ENCODE measurements around the gene GUCD1.

GUCD1 gene

DNA sequence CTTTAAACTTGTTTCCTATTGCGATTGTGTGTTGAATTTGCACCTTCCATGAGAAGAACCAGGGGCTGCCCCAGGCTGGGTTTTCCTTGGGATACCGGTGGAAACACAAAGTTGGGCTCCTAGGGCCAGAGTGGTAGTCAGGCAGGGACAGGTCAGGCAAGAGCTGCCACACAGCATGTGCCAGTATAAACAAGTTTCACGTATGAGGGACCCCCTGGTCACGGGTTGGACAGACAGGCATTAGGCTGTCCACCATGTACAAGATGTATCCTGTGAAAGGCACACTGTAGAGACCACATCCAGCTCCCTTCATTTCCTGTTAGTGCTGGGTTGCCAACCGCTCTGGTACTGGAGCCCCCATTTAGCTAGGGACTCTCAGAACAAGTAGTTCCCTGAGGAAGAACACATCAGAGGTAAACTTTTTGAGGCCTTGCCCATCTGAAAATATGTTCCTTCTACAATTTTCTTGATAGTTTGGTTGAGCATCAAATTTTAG is 51.0 kb downstream of the GUCD1 start:
- no peak for DNase-seq (ENCODE audit: low read depth in 2 of 2)

DNA sequence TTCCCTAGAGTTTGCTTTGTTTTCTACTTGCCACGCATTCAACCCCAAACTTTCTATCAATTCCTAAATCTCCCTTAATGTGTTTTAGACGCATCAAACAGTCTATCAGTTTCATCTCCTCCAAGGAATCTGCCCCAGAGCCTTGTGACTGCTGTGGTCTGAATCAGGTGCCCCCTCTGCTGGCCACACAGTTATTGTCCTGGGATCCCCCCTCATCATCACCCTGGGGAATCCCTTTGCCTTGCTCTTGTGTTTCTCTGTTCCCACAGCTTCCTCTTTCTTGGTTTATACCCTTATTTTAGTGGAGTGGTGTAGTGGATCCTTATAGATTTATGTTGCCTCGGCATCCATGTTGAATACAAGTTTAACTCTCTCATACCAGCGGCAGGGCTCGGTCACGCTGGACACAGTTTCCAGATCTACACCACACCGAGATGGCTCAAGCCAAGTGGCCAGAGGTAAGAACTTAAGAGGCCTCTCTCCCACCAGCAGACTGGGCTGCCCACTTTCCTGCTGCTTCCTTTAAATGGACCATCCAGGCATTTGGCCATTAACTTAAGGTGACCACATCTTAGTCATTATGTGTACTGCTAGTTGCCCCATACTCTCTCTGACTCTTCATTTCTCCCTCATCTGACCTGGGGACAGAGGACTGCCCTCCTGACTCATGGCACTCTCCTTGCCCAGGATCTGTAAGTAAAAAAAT is 51.6 kb downstream of the GUCD1 start:
- peak; percentile 46 to 49 for DNase-seq (ENCODE audit: low read depth in 2 of 2)

DNA sequence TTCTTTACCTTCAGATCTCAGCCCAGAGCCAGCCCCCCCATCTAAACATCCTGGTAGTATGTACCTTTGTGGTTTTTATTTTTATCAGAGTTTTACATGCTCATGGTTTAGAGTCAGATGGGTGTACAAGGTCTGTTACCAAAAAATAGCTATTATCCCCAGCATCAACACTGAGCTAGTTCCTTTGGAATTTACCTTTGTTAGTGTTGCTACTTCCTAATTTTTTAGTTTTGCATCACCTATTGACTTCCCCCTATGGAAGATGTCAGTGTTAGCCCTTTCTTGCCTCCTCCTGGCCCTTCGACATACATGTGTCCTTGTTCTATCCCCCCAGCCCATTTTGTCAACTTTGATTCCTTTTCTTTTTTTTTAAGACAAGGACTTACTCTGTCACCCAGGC is 52.4 kb downstream of the GUCD1 start:
- no peak for DNase-seq (ENCODE audit: low read depth in 2 of 2)

DNA sequence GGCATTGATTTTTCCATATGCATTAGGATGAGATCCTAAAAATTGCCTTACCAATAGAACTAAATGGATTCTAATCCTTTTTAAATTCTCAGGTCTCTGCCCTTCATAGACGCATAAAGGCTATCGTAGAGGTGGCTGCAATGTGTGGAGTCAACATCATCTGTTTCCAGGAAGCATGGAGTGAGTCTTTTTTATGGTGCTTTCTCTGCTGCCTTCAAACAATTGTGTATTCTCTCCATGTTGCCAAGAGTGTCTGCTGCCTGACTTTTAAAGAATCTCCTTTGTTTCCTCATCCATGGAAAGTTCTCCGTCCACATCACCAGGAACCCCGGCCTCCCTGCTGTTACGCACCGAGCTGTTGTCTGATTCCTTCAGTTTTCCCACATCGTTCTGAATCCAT is 52.9 kb downstream of the GUCD1 start:
- DNase-seq (ENCODE audit: low read depth in 2 of 2) = no peak

DNA sequence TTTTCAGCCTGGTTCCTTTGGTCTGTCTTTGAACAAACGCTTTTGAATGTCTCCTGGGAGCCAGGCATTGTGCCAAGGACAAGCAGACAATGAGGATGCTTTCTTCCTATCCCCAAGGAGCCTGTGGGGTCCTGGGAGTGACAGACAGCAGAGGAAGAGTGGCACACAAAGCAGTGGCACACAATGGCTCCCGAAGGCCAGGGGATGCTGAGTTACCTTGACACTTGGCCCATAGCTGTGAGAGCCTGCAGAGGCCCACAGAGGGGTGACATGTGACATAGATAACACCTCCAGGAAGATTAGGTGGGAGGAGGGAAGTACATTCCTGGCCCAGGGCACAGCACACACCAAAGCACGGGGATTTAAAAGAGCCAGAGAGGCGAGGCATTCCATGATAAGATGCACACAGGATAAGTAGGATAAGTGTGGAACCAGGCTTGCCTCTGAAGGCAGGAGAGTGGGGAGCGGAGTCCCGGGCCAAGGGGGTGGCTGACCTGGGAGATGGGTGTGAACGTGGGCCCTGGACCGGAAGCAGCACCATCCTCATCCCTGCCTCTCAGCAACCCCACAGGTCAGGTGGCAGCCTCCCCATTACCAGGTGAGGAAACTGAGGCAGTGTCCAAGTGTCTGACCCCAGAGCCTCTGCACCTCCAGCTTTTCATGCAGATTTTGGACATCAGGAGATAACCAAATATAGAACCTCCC is 53.5 kb downstream of the GUCD1 start:
- no peak for DNase-seq (ENCODE audit: low read depth in 2 of 2)

DNA sequence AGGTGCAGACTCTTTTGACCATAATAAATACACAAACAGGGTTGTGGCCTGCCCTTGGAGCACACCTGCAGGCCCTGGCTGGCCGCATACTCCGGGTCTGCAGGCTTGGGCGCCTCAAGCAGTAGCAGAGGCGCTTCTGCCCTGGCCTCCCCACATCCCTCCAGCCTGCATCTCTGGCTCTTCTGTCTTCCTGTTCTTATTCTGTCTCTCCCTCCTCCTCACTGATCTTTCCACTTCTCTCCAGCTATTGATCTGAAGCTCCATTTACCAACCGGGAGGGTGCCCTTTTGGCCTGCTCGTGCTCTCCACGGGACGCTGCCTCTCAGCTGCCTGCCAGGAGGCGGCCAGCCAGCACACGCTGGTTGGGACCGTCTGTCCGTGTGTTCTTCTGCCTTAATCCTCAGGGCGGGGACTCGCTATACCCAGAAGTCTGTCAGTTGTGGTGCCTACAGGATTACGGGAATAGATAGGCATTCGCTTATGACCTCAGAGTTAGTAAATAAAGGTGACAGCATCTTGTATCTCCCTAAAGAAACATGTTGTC is 54.6 kb downstream of the GUCD1 start:
- no peak for DNase-seq (ENCODE audit: low read depth in 2 of 2)

DNA sequence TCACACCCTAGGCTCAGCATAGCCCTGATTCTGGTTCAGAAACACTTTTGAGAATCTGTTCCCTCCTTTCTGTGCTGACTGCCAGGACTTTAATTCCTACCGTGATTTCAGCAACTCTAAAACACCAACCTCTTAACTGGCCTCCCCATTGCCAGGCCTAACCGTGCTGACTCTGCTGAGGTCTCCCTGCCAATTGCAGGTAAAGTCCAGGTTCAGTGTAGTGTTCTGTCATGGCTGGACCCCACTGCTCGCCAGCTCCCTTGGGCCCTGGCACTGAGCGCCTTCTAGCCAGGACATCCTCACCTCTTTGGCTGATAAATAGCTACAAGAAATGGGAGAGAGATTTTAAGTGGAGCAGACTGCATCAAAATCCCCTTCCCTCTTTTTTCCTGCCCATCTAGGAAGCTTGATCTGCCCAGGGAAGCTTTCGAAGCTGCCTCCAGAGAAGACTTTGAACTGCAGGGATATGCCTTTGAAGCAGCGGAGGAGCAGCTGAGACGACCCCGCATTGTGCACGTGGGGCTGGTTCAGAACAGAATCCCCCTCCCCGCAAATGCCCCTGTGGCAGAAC is 55.1 kb downstream of the GUCD1 start:
- no peak for DNase-seq (ENCODE audit: low read depth in 2 of 2)

DNA sequence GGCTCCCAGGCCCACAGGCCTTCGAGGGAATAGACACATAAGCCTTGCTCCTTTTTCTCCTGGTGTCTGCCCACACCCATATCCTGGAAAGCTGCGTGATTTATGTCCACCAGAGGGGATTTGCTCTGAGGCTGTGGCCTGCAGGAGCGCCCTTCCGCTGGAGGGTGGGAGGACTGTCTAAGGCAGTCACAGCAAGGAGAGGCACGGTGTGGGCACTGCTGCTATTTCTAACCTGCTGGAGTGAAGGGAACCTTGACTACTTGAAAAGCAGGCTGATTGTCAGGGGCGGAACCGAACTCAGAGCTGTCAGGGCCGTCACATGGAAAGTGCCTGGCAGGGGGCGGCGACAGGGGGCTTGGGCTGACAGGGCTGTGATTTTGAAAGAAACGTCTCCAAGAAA is 56.1 kb downstream of the GUCD1 start:
- DNase-seq (ENCODE audit: low read depth in 2 of 2) = no peak

DNA sequence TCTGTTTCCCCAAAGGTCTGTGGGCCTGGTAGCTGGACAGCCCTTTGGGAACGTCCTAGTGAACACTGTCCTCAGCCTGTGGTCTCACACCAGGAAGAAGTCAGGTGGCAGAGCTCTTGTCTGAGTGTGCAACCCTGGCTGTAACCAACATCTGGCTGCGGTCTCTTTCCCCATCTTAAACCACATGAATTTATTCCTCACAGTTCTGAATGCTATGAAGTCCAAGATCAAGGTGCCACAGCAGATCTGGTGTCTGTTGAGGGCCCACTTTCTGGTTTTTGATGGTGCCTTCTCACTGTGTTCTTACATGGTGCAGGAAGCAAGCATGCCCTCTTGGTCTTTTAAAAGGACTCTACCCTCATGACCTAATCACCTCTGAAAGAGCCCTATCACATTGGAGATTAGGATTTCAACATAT is 57.1 kb downstream of the GUCD1 start:
- DNase-seq (ENCODE audit: low read depth in 2 of 2) = no peak

DNA sequence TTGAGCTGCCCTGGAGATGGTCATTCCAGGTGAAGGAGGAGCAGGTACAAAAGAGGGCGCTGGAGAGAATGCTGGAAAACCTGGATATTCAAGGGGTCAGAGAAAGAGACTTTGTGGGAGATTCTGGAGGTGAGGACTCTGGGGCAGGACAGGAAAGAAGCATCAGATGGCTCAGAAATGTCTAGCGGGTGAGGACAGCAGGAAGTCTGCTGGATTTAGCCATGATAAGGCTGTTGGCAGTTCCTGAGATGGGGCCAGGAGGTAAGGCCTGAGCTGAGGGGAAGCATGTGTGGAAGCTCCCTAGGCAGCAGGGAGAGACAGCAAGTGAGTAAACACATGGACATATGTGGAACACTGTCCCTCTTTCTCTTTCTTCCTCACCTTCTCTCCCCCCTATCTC is 58.3 kb downstream of the GUCD1 start:
- no peak for DNase-seq (ENCODE audit: low read depth in 2 of 2)

DNA sequence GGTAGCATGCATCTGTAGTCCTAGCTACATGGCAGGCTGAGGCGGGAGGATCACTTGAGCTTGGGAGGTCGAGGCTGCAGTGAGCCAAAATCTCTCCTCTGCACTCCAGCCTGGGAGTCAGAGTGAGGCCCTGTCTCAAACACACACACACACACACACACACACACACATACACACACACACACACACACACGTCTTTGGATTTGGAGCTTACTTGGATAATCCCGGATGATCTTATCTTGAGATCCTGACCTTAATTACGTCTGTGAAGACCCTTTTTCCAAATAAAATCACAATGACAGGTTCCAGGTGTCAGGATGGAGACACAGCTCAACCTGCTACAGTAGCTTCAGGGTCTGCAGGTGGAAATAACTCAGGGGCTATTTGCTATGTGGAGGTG is 58.7 kb downstream of the GUCD1 start:
- DNase-seq (ENCODE audit: low read depth in 2 of 2) = no peak

DNA sequence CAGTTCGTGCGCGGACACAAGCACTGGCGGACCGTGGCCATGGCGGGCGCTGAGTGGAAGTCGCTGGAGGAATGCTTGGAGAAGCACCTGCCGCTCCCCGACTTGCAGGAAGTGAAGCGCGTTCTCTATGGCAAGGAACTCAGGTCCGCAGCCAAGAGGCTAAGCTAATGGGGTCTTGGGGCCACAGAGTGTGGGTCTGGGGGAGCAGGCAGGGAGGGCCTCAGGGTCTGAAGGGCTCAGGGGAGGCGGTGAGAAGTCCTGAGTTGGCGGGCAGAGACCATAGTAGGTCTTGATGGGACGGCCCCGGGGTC is 59.6 kb downstream of the GUCD1 start:
- DNase-seq (ENCODE audit: low read depth in 2 of 2) = no peak

DNA sequence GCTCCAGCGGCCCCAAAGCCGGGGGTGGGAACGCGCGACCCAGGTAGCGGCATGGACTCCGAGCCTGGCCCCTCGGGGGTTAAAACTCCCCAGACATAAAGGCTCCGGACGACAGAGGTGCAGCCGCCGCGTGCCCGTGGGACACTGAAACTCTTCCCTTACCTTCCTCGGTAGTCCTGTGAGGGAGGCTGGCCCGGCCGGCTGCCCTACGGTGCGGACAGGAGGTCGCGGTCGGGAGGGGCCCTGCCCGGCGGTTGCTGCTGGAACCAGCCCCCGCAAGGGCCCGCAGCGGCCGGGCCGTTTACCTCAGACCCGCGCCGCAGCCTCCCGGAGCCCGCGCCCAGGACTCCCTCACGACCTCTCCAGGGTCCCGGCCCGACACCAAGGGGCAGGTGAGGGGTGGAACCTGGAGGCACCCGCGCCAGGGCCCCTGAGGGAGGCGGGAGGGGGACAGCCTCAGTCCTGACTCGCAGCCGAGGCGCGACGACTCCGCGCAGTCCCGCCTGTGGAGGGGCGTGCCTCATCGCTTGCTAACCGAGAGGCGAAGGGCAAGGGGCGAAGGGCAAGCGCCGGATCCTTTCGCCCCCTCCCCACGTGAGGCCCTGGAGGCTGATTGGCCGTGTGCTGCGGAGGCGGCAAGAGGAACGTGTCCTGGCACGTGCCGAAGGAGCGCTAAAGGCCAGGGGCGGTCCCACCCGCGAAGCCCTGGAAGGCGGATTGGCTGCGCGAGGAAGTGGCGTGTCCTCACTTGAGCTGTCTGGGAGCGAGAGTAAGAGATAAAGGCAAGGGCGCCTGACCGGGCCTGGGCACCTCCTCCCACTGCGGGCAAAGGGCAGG is 60.2 kb downstream of the GUCD1 start, which contains the start of gene UPB1:
UPB1 (plus strand) TSS at position 805 of the 837 bp plus-strand sequence. CDS start 72 bp downstream, outside the sequence.
- DNase-seq (ENCODE audit: low read depth in 2 of 2) = no peak

DNA sequence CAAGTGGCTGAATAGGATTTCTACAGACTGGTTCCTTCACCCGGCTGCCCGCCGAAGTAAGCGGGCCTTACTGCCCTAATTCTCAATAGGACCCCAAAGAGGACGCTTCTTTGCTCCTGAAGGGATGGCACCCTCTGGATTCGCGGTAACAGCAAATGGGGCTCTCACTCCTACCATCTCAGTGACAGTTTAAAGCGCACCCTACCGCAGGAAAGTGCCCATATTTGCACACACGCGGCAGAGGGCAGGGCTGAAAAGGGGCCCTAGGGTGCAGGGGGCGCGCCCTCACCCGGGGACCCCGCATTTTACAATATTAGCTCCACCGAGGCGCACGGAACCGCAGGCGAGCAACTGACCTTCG is 60.8 kb downstream of the GUCD1 start:
- DNase-seq (ENCODE audit: low read depth in 2 of 2) = no peak

DNA sequence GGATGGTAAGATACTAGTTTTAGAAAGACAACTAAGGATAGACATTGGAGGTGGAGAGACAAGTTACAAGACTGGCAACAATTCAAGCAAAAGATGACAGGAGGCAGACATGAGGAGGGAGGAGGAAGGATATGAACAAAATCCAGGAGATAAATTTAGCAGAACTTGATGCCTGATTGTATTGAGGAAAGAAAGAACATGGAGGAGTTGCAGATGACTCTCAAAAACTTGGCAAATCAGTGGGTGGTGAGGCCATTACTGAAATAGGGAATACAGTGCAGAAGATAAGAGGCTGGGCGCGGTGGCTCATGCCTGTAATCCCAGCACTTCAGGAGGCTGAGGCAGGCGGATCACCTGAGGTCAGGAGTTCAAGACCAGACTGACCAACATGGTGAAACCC is 62.5 kb downstream of the GUCD1 start:
- DNase-seq (ENCODE audit: low read depth in 2 of 2) = no peak
